ENCODE results near the gene CRTAC1.

- TF ChIP-seq EZH2 (IDR thresholded peaks at IDR 0.05) (no peak), POLR2AphosphoS5 (IDR thresholded peaks at IDR 0.05; ENCODE audit: borderline replicate concordance, low read depth, low read length) (no peak)
These were observed 119.2 kb downstream of the CRTAC1 start for GRCh38 chr10:97911217-97911616.

Measured in SK-N-MC (cell line).